ENCODE results near the gene ZNF112.

Gene ZNF112

DNA sequence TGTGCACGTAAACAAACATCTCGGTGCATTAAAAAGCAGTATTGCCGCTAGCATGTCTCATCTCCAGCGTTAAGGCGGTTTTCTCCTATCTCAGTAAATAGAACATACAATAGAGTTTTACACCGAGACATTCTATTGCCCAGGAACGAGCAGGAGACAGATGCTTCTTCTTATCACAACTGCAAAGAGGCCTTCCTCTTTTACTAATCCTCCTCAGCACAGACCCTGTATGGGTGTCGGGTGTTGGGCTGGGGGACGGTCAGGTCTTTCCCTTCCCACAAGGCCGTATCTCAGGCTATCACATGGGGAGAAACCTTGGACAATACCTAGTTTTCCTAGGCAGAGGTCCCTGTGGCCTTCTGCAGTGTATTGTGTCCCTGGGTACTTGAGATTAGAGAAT is 75.6 kb downstream of the ZNF112 start:
- H3K4me3 ChIP-seq (ENCODE audit: low read depth, low read length) = no peak overlapping the region
- DNase-seq (ENCODE audit: low read depth) = no peak
- TF ChIP-seq, protein P1, sequence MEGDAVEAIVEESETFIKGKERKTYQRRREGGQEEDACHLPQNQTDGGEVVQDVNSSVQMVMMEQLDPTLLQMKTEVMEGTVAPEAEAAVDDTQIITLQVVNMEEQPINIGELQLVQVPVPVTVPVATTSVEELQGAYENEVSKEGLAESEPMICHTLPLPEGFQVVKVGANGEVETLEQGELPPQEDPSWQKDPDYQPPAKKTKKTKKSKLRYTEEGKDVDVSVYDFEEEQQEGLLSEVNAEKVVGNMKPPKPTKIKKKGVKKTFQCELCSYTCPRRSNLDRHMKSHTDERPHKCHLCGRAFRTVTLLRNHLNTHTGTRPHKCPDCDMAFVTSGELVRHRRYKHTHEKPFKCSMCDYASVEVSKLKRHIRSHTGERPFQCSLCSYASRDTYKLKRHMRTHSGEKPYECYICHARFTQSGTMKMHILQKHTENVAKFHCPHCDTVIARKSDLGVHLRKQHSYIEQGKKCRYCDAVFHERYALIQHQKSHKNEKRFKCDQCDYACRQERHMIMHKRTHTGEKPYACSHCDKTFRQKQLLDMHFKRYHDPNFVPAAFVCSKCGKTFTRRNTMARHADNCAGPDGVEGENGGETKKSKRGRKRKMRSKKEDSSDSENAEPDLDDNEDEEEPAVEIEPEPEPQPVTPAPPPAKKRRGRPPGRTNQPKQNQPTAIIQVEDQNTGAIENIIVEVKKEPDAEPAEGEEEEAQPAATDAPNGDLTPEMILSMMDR (IDR thresholded peaks at IDR 0.05; ENCODE audit: low read depth, low read length, missing control alignments) = no peak

GRCh38 chr19:44278181-44278690 is 78.2 kb downstream of the ZNF112 start:
- DNase-seq (ENCODE audit: low read depth) = no peak

GRCh38 chr19:44277331-44277730 is 79.1 kb downstream of the ZNF112 start:
- no peak for DNase-seq (ENCODE audit: low read depth)
- no peak overlapping the region for H3K4me3 ChIP-seq (ENCODE audit: low read depth, low read length)
- TF ChIP-seq, protein P1 (IDR thresholded peaks at IDR 0.05; ENCODE audit: low read depth, low read length, missing control alignments) = no peak

More at GRCh38 chr19:44278181-44278690, 78.2 kb downstream of the ZNF112 start:
- no peak overlapping the region for H3K4me3 ChIP-seq (ENCODE audit: low read depth, low read length)
- TF ChIP-seq, protein P1 (IDR thresholded peaks at IDR 0.05; ENCODE audit: low read depth, low read length, missing control alignments) = no peak

All from GM12864 (cell line).